ENCODE data around the gene ITGA5.

- TF ChIP-seq CTCF (conservative IDR thresholded peaks at IDR 0.05; ENCODE audit: low read depth in 2 of 2) (no peak), CREB1 (CRISPR knock-in tag; IDR thresholded peaks at IDR 0.05; ENCODE audit: low read depth) (no peak), POLR2AphosphoS5 (IDR thresholded peaks at IDR 0.05; ENCODE audit: low read depth) (no peak), ZNF114 (CRISPR knock-in tag; IDR thresholded peaks at IDR 0.05) (no peak), EZH2 (IDR thresholded peaks at IDR 0.05; ENCODE audit: low read depth, unreplicated experiment) (no peak), NANOG (IDR thresholded peaks at IDR 0.05; ENCODE audit: borderline replicate concordance) (no peak), JUNB (IDR thresholded peaks at IDR 0.05; ENCODE audit: unreplicated experiment) (no peak), EZH2phosphoT487 (IDR thresholded peaks at IDR 0.05; ENCODE audit: unreplicated experiment) (no peak), STAT1 (IDR thresholded peaks at IDR 0.05; ENCODE audit: unreplicated experiment) (no peak), ZNF331 (CRISPR knock-in tag; IDR thresholded peaks at IDR 0.05; ENCODE audit: low read depth) (no peak), ETS1 (IDR thresholded peaks at IDR 0.05) (no peak)
- TF ChIP-seq, protein P1, sequence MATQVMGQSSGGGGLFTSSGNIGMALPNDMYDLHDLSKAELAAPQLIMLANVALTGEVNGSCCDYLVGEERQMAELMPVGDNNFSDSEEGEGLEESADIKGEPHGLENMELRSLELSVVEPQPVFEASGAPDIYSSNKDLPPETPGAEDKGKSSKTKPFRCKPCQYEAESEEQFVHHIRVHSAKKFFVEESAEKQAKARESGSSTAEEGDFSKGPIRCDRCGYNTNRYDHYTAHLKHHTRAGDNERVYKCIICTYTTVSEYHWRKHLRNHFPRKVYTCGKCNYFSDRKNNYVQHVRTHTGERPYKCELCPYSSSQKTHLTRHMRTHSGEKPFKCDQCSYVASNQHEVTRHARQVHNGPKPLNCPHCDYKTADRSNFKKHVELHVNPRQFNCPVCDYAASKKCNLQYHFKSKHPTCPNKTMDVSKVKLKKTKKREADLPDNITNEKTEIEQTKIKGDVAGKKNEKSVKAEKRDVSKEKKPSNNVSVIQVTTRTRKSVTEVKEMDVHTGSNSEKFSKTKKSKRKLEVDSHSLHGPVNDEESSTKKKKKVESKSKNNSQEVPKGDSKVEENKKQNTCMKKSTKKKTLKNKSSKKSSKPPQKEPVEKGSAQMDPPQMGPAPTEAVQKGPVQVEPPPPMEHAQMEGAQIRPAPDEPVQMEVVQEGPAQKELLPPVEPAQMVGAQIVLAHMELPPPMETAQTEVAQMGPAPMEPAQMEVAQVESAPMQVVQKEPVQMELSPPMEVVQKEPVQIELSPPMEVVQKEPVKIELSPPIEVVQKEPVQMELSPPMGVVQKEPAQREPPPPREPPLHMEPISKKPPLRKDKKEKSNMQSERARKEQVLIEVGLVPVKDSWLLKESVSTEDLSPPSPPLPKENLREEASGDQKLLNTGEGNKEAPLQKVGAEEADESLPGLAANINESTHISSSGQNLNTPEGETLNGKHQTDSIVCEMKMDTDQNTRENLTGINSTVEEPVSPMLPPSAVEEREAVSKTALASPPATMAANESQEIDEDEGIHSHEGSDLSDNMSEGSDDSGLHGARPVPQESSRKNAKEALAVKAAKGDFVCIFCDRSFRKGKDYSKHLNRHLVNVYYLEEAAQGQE (IDR thresholded peaks at IDR 0.05; ENCODE audit: unreplicated experiment), result no peak
- TF ChIP-seq, protein P2, sequence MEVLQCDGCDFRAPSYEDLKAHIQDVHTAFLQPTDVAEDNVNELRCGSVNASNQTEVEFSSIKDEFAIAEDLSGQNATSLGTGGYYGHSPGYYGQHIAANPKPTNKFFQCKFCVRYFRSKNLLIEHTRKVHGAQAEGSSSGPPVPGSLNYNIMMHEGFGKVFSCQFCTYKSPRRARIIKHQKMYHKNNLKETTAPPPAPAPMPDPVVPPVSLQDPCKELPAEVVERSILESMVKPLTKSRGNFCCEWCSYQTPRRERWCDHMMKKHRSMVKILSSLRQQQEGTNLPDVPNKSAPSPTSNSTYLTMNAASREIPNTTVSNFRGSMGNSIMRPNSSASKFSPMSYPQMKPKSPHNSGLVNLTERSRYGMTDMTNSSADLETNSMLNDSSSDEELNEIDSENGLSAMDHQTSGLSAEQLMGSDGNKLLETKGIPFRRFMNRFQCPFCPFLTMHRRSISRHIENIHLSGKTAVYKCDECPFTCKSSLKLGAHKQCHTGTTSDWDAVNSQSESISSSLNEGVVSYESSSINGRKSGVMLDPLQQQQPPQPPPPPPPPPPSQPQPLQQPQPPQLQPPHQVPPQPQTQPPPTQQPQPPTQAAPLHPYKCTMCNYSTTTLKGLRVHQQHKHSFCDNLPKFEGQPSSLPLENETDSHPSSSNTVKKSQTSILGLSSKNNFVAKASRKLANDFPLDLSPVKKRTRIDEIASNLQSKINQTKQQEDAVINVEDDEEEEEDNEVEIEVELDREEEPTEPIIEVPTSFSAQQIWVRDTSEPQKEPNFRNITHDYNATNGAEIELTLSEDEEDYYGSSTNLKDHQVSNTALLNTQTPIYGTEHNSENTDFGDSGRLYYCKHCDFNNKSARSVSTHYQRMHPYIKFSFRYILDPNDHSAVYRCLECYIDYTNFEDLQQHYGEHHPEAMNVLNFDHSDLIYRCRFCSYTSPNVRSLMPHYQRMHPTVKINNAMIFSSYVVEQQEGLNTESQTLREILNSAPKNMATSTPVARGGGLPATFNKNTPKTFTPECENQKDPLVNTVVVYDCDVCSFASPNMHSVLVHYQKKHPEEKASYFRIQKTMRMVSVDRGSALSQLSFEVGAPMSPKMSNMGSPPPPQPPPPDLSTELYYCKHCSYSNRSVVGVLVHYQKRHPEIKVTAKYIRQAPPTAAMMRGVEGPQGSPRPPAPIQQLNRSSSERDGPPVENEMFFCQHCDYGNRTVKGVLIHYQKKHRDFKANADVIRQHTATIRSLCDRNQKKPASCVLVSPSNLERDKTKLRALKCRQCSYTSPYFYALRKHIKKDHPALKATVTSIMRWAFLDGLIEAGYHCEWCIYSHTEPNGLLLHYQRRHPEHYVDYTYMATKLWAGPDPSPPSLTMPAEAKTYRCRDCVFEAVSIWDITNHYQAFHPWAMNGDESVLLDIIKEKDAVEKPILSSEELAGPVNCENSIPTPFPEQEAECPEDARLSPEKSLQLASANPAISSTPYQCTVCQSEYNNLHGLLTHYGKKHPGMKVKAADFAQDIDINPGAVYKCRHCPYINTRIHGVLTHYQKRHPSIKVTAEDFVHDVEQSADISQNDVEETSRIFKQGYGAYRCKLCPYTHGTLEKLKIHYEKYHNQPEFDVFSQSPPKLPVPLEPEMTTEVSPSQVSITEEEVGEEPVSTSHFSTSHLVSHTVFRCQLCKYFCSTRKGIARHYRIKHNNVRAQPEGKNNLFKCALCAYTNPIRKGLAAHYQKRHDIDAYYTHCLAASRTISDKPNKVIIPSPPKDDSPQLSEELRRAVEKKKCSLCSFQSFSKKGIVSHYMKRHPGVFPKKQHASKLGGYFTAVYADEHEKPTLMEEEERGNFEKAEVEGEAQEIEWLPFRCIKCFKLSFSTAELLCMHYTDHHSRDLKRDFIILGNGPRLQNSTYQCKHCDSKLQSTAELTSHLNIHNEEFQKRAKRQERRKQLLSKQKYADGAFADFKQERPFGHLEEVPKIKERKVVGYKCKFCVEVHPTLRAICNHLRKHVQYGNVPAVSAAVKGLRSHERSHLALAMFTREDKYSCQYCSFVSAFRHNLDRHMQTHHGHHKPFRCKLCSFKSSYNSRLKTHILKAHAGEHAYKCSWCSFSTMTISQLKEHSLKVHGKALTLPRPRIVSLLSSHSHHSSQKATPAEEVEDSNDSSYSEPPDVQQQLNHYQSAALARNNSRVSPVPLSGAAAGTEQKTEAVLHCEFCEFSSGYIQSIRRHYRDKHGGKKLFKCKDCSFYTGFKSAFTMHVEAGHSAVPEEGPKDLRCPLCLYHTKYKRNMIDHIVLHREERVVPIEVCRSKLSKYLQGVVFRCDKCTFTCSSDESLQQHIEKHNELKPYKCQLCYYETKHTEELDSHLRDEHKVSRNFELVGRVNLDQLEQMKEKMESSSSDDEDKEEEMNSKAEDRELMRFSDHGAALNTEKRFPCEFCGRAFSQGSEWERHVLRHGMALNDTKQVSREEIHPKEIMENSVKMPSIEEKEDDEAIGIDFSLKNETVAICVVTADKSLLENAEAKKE (CRISPR knock-in tag; IDR thresholded peaks at IDR 0.05), result no peak
Measured at GRCh38 chr12:54372113-54372806, 46.8 kb downstream of the ITGA5 start.
